Hepatocyte (in vitro differentiated cells): ENCODE data around the gene GSTO1. TPM values are rescaled to one million over a fixed set of nuclear protein-coding genes. Genes with fewer than 3 reads are reported as not detected.

ENCODE experiments used
- DNase-seq: peaks from one replicate; pipeline ENCODE4 v3.0.0-alpha.2; 2016; ENCODE audit warnings: low spot score
- H2AFZ ChIP-seq: fragments of 200-600 bp; sonication (generic); 2 replicates; pipeline ENCODE4 v1.6.0; 2016; ENCODE audit warnings: antibody characterized with exemption, mild to moderate bottlenecking
- H3K27ac ChIP-seq: fragments of 200-600 bp; sonication (generic); 2 replicates; pipeline ENCODE4 v1.5.1; 2016; ENCODE audit warnings: mild to moderate bottlenecking
- H3K27me3 ChIP-seq: fragments of 200-600 bp; sonication (generic); 2 replicates; pipeline ENCODE4 v1.6.1; 2016
- H3K36me3 ChIP-seq: fragments of 200-600 bp; sonication (generic); replicated peaks from 2 replicates; pipeline ENCODE4 v1.5.1; 2016; ENCODE audit warnings: low read depth; ENCODE audit not compliant: insufficient read depth
- H3K4me1 ChIP-seq: fragments of 200-600 bp; sonication (generic); 2 replicates; pipeline ENCODE4 v1.5.1; 2016; ENCODE audit warnings: mild to moderate bottlenecking, moderate library complexity; ENCODE audit not compliant: insufficient read depth
- H3K4me2 ChIP-seq: fragments of 200-600 bp; sonication (generic); 2 replicates; pipeline ENCODE4 v1.6.0; 2016
- H3K4me3 ChIP-seq: fragments of 200-600 bp; sonication (generic); 2 replicates; pipeline ENCODE4 v1.5.1; 2016; ENCODE audit warnings: mild to moderate bottlenecking
- H3K79me2 ChIP-seq: fragments of 200-600 bp; sonication (generic); 2 replicates; pipeline ENCODE4 v1.6.0; 2017; ENCODE audit warnings: mild to moderate bottlenecking
- H3K9me2 ChIP-seq: fragments of 200-600 bp; sonication (generic); replicated peaks from 2 replicates; pipeline ENCODE4 v1.6.0; 2017; ENCODE audit warnings: mild to moderate bottlenecking; ENCODE audit not compliant: insufficient read depth
- H3K9me3 ChIP-seq: fragments of 200-600 bp; sonication (generic); 2 replicates; pipeline ENCODE4 v1.5.1; 2016; ENCODE audit warnings: low read depth, mild to moderate bottlenecking
- H4K20me1 ChIP-seq: fragments of 200-600 bp; sonication (generic); 2 replicates; pipeline ENCODE4 v1.6.0; 2016; ENCODE audit warnings: mild to moderate bottlenecking; ENCODE audit not compliant: insufficient read depth, poor library complexity, severe bottlenecking
- CTCF ChIP-seq: fragments of 200-600 bp; sonication (generic); IDR thresholded peaks from 2 replicates; pipeline ENCODE4 v1.5.1; 2016; ENCODE audit warnings: antibody characterized with exemption, mild to moderate bottlenecking; ENCODE audit not compliant: poor library complexity
- EZH2 ChIP-seq: fragments of 200-600 bp; sonication (generic); IDR thresholded peaks from 2 replicates; pipeline ENCODE4 v1.6.1; 2016; ENCODE audit warnings: antibody characterized with exemption, mild to moderate bottlenecking, borderline replicate concordance
- EZH2phosphoT487 ChIP-seq: fragments of 200-600 bp; sonication (generic); IDR thresholded peaks from one replicate; pipeline ENCODE4 v1.6.1; 2018; ENCODE audit warnings: antibody characterized with exemption, mild to moderate bottlenecking, low read depth, moderate library complexity; ENCODE audit not compliant: unreplicated experiment, severe bottlenecking
- WGBS: methylation state at CpG from one replicate; pipeline ENCODE4 v1.1.6; 2016; ENCODE audit warnings: low lambda C conversion rate; ENCODE audit errors: missing lambda C conversion rate; 5-methylcytosine and 5-hydroxymethylcytosine counted together
- polyA plus RNA-seq: library from polyadenylated mRNA; unstranded; fragments of >200 nt; fragmentation: Nextera tagmentation; extraction: Ambion mirVana; gene quantifications from 2 replicates; pipeline ENCODE4 v1.2.1, GENCODE V29; 2016
- total RNA-seq: library from RNA; depleted of rRNA; stranded (reverse); fragments of >200 nt; gene quantifications from 2 replicates; pipeline ENCODE4 v1.2.3, GENCODE V29; 2014

The GSTO1 gene
- total and polyA plus RNA-seq, 2 experiments from 2014 or later: 220 to 328 TPM

GRCh38 chr10:104216631-104217030 lies 38.1 kb upstream of the GSTO1 start:
- Histone ChIP-seq H3K27me3 (no peaks in the 10 kb centered on the region), H3K4me1 (peaks cover 10% of the 10 kb centered on the region), H3K36me3 (no peaks in the 10 kb centered on the region), H2AFZ (no peak overlapping the region), H3K4me3 (no peak overlapping the region), H3K79me2 (no peaks in the 10 kb centered on the region), H4K20me1 (no peaks in the 10 kb centered on the region), H3K9me3 (no peaks in the 10 kb centered on the region), H3K9me2 (no peaks in the 10 kb centered on the region), H3K4me2 (no peak overlapping the region), H3K27ac (no peak overlapping the region)
- no peak for DNase-seq
- no peak for TF ChIP-seq EZH2
- TF ChIP-seq EZH2phosphoT487: no peak
- no peak for TF ChIP-seq CTCF
- 89% methylated on average over 3 of the region's 3 CpGs for WGBS

- no peaks in the 10 kb centered on the region for H3K36me3 ChIP-seq
- H3K27ac ChIP-seq: no peak overlapping the region
- no peaks in the 10 kb centered on the region for H3K9me3 ChIP-seq
- DNase-seq: no peak
- H3K4me1 ChIP-seq: peaks cover 10% of the 10 kb centered on the region
- H4K20me1 ChIP-seq: no peaks in the 10 kb centered on the region
- H3K4me2 ChIP-seq: no peak overlapping the region
- WGBS: 89% methylated on average over 7 of the region's 7 CpGs
- H2AFZ ChIP-seq: no peak overlapping the region
- no peaks in the 10 kb centered on the region for H3K27me3 ChIP-seq
- no peaks in the 10 kb centered on the region for H3K79me2 ChIP-seq
- no peak overlapping the region for H3K4me3 ChIP-seq
- no peaks in the 10 kb centered on the region for H3K9me2 ChIP-seq
- TF ChIP-seq EZH2 (no peak), EZH2phosphoT487 (no peak), CTCF (no peak)
These were observed 35.9 kb upstream of the GSTO1 start for GRCh38 chr10:104218751-104219150.

- peak; percentile 54 for DNase-seq
- no peaks in the 10 kb centered on the region for H3K27me3 ChIP-seq
- H2AFZ ChIP-seq: no peak overlapping the region
- TF ChIP-seq EZH2 (no peak), CTCF (no peak), EZH2phosphoT487 (no peak)
- H3K4me1 ChIP-seq: peaks cover 10% of the 10 kb centered on the region
- peak overlapping the region; percentile 85 for H3K27ac ChIP-seq
- no peaks in the 10 kb centered on the region for H3K36me3 ChIP-seq
- no peaks in the 10 kb centered on the region for H4K20me1 ChIP-seq
- no peaks in the 10 kb centered on the region for H3K9me2 ChIP-seq
- peak overlapping the region; percentile 26 for H3K4me2 ChIP-seq
- no peaks in the 10 kb centered on the region for H3K79me2 ChIP-seq
- 52% methylated on average over 2 of the region's 2 CpGs for WGBS
- no peak overlapping the region for H3K4me3 ChIP-seq
- no peaks in the 10 kb centered on the region for H3K9me3 ChIP-seq
These were observed 34.2 kb upstream of the GSTO1 start for GRCh38 chr10:104220522-104220921.

GRCh38 chr10:104223304-104223703 lies 31.4 kb upstream of the GSTO1 start:
- H3K36me3 ChIP-seq: no peaks in the 10 kb centered on the region
- no peaks in the 10 kb centered on the region for H3K79me2 ChIP-seq
- H3K4me1 ChIP-seq: peaks cover 10% of the 10 kb centered on the region
- no peaks in the 10 kb centered on the region for H4K20me1 ChIP-seq
- no peak overlapping the region for H2AFZ ChIP-seq
- TF ChIP-seq EZH2 (no peak), EZH2phosphoT487 (no peak), CTCF (no peak)
- H3K27me3 ChIP-seq: no peaks in the 10 kb centered on the region
- H3K4me2 ChIP-seq: no peak overlapping the region
- no peak overlapping the region for H3K27ac ChIP-seq
- H3K9me2 ChIP-seq: no peaks in the 10 kb centered on the region
- no peak overlapping the region for H3K4me3 ChIP-seq
- H3K9me3 ChIP-seq: no peaks in the 10 kb centered on the region
- DNase-seq: no peak
